ENCODE data around the gene PTPA. TPM values are rescaled to one million over a fixed set of nuclear protein-coding genes. Genes with fewer than 3 reads are reported as not detected.

Gene PTPA
- total and polyA plus RNA-seq, 10 of the 15 experiments (the other 5 are each of a cell fraction or from before 2014, with no cell fraction given) = 1.6 to 111 (median 55.1) TPM

- FAIRE-seq (no peak), ATAC-seq (no peak), DNase-seq (ENCODE audit: low read depth, low spot score) (no peak)
- H3K27ac ChIP-seq (ENCODE audit: control insufficient read depth, insufficient read depth) = no peak overlapping the region
- no peak overlapping the region for H3K9ac ChIP-seq (ENCODE audit: control insufficient read depth, insufficient read depth, low read length)
- WGBS (ENCODE audit: insufficient coverage, insufficient replicate concordance, low lambda C conversion rate, missing lambda C conversion rate) = 91% methylated on average over 8 of the region's 8 CpGs
- no peaks in the 10 kb centered on the region for H3K9me3 ChIP-seq (replicated peaks; ENCODE audit: control insufficient read depth, insufficient read depth, low read length)
- H3K4me3 ChIP-seq = no peak overlapping the region
- no TSS peak for BruUV-seq (replicated peaks)
- in situ Hi-C loops (cut with MboI) = no loop called here
- H3K4me1 ChIP-seq (ENCODE audit: control insufficient read depth, insufficient read depth, low read length) = peaks cover 9% of the 10 kb centered on the region
- H3K36me3 ChIP-seq (ENCODE audit: control insufficient read depth in 2 of 2, insufficient read depth in 2 of 2, low read length in 1 of 2) = peaks cover 0 to 8% of the 10 kb centered on the region in 2 experiments; a peak in 3 of 4 replicates
- ChIA-PET POLR2A (no interaction called here), SMC1A (ENCODE audit: uncharacterized antibody, unreplicated experiment) (no interaction called here), CTCF (no interaction called here), RAD21 (ENCODE audit: unreplicated experiment) (no interaction called here)
- H3K79me2 ChIP-seq (ENCODE audit: control insufficient read depth, insufficient read depth, low read length) = no peaks in the 10 kb centered on the region
- H4K20me1 ChIP-seq (ENCODE audit: control insufficient read depth, insufficient read depth) = no peaks in the 10 kb centered on the region
- H3K4me2 ChIP-seq (ENCODE audit: control insufficient read depth, insufficient read depth) = no peak overlapping the region
- H2AFZ ChIP-seq (ENCODE audit: control insufficient read depth, low read depth, low read length) = no peak overlapping the region
- no peaks in the 10 kb centered on the region for H3K27me3 ChIP-seq (replicated peaks in 1 of 2; ENCODE audit: control insufficient read depth in 2 of 2, insufficient read depth in 2 of 2, low read length in 1 of 2)
- intact Hi-C loops (cut with micrococcal nuclease; ENCODE audit: unreplicated experiment) = no loop called here
- TF ChIP-seq, protein P1, sequence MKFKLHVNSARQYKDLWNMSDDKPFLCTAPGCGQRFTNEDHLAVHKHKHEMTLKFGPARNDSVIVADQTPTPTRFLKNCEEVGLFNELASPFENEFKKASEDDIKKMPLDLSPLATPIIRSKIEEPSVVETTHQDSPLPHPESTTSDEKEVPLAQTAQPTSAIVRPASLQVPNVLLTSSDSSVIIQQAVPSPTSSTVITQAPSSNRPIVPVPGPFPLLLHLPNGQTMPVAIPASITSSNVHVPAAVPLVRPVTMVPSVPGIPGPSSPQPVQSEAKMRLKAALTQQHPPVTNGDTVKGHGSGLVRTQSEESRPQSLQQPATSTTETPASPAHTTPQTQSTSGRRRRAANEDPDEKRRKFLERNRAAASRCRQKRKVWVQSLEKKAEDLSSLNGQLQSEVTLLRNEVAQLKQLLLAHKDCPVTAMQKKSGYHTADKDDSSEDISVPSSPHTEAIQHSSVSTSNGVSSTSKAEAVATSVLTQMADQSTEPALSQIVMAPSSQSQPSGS (IDR thresholded peaks at IDR 0.05; ENCODE audit: low read length) = no peak
- TF ChIP-seq CHD1 (IDR thresholded peaks at IDR 0.05; ENCODE audit: low read depth, low read length) (no peak), ZNF622 (IDR thresholded peaks at IDR 0.05) (no peak), CBX5 (IDR thresholded peaks at IDR 0.05; ENCODE audit: low read depth) (no peak), NR2C2 (IDR thresholded peaks at IDR 0.05; ENCODE audit: borderline replicate concordance, control insufficient read depth, insufficient read length, low read depth) (no peak), JUNB (IDR thresholded peaks at IDR 0.05) (no peak), MXI1 (IDR thresholded peaks at IDR 0.05; ENCODE audit: low read depth, low read length) (no peak), HCFC1 (IDR thresholded peaks at IDR 0.05; ENCODE audit: low read length) (no peak), ZBED1 (IDR thresholded peaks at IDR 0.05; ENCODE audit: borderline replicate concordance) (no peak), WRNIP1 (IDR thresholded peaks at IDR 0.05; ENCODE audit: borderline replicate concordance, low read depth, low read length) (no peak), ZNF687 (IDR thresholded peaks at IDR 0.05) (no peak), HDAC2 (IDR thresholded peaks at IDR 0.05) (no peak), E2F4 (IDR thresholded peaks at IDR 0.05; ENCODE audit: low read depth, low read length) (no peak), TCF7 (IDR thresholded peaks at IDR 0.05; ENCODE audit: borderline replicate concordance) (no peak), CEBPB (IDR thresholded peaks at IDR 0.05; ENCODE audit: borderline replicate concordance in 1 of 2, low read depth in 2 of 2, low read length in 2 of 2) (no peak), SMARCA5 (IDR thresholded peaks at IDR 0.05) (no peak)
- TF ChIP-seq, protein P2, sequence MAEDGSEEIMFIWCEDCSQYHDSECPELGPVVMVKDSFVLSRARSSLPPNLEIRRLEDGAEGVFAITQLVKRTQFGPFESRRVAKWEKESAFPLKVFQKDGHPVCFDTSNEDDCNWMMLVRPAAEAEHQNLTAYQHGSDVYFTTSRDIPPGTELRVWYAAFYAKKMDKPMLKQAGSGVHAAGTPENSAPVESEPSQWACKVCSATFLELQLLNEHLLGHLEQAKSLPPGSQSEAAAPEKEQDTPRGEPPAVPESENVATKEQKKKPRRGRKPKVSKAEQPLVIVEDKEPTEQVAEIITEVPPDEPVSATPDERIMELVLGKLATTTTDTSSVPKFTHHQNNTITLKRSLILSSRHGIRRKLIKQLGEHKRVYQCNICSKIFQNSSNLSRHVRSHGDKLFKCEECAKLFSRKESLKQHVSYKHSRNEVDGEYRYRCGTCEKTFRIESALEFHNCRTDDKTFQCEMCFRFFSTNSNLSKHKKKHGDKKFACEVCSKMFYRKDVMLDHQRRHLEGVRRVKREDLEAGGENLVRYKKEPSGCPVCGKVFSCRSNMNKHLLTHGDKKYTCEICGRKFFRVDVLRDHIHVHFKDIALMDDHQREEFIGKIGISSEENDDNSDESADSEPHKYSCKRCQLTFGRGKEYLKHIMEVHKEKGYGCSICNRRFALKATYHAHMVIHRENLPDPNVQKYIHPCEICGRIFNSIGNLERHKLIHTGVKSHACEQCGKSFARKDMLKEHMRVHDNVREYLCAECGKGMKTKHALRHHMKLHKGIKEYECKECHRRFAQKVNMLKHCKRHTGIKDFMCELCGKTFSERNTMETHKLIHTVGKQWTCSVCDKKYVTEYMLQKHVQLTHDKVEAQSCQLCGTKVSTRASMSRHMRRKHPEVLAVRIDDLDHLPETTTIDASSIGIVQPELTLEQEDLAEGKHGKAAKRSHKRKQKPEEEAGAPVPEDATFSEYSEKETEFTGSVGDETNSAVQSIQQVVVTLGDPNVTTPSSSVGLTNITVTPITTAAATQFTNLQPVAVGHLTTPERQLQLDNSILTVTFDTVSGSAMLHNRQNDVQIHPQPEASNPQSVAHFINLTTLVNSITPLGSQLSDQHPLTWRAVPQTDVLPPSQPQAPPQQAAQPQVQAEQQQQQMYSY (CRISPR knock-in tag; IDR thresholded peaks at IDR 0.05) = no peak
These were observed 46.7 kb upstream of the PTPA start for GRCh38 chr9:129064499-129064908.
